ENCODE measurements around the gene PLCL1.

DNA sequence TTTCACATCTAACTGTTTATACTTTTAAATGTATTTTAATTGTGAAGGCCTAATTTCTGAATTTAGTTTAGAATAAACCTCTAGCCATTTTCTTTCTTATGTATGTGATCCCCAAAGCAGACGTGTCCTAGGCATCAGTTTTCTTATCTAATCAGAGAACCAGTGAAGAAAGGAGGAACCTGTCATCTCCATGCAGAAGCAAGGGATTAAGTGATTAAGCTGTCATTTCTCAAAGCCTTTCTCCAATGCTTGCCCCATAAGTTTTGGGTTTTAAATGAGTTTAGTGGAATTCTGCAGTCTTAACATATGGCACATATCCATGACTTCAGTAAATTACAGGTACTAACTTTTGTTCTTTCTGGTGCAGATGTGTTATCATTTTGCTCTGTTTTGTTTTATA is 190.4 kb downstream of the PLCL1 start:
- TF ChIP-seq POLR2AphosphoS5 (IDR thresholded peaks at IDR 0.05) (no peak), POLR2A (IDR thresholded peaks at IDR 0.05) (no peak)
- TF ChIP-seq, protein P1, sequence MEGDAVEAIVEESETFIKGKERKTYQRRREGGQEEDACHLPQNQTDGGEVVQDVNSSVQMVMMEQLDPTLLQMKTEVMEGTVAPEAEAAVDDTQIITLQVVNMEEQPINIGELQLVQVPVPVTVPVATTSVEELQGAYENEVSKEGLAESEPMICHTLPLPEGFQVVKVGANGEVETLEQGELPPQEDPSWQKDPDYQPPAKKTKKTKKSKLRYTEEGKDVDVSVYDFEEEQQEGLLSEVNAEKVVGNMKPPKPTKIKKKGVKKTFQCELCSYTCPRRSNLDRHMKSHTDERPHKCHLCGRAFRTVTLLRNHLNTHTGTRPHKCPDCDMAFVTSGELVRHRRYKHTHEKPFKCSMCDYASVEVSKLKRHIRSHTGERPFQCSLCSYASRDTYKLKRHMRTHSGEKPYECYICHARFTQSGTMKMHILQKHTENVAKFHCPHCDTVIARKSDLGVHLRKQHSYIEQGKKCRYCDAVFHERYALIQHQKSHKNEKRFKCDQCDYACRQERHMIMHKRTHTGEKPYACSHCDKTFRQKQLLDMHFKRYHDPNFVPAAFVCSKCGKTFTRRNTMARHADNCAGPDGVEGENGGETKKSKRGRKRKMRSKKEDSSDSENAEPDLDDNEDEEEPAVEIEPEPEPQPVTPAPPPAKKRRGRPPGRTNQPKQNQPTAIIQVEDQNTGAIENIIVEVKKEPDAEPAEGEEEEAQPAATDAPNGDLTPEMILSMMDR (IDR thresholded peaks at IDR 0.05) = no peak

Data from prostate gland (tissue), 2 donors.